Measurements from ENCODE around the gene ALDH1L1. TPM values are rescaled to one million over a fixed set of nuclear protein-coding genes. Genes with fewer than 3 reads are reported as not detected.

ALDH1L1 gene
- polyA plus RNA-seq (2013), result 0.01 TPM

DNA sequence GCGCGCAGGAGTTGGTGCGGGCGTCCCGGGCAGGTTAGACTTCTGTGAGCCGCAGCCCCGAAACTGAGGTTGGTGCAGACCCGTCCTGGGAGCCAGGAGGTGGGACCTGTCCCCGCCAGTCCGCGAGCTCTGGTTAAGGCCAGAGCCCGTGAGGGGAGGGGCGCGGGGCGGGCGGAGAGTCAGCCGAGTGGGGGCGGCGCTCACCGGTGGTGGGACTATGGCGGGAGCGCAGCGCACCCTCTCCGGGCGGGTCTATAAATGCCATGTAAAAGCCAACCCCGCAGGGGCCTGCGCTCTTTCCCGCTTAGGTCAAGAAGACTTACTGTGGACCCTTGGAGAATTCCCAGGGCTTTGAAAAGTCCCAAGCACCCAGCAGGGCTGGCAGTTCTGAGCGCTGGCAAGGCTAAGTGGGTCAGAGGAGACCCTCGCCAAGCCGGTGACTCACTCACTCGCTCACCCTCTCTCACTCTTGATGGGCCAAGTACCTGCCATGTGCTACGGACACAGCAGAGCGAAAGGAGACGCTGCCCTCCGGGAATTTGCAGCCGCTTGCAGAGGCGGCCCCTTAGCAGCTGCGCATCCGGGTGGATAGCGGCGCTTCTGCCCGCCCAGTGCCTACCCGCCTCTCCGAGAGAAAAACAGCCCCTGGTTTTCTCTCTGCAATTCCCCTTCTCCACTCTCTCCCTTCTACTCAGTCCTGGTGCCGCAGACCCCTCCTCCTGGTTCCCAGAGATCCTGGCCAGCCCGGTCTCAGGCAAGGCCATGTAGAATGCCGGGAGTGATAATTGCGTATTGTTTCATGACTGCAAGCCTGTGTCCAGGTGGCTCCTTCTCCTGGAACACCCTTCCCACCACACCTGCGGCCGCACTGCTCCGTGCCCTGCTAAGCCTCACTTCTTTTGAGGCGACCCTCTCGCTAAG lies at the start of gene ALDH1L1:
TSS of gene ALDH1L1 (minus strand) at position 110 of the 921 bp plus-strand sequence. CDS start 19,607 bp downstream, outside the sequence.
- ChIA-PET CTCF (no interaction called here), POLR2A (interaction anchor here (0.6 kb wide), 2 partner anchors 14 to 20 kb away, joined by 3 to 5 read pairs; no protein-coding TSS in a partner anchor)
- 8% methylated on average over 43 of the region's 54 CpGs for WGBS (ENCODE audit: insufficient coverage)
- H3K4me1 ChIP-seq (ENCODE audit: control extremely low read depth in 1 of 4, control insufficient read depth in 4 of 4, insufficient read depth in 4 of 4, low read length in 3 of 4), result peaks cover 0 to 18% (median 8%) of the 10 kb centered on the region in 4 experiments
- H3K27me3 ChIP-seq (replicated peaks in 2 of 5; ENCODE audit: control insufficient read depth in 4 of 5, insufficient read depth in 5 of 5, low read length in 4 of 5), result peaks cover 4 to 53% (median 20%) of the 10 kb centered on the region in 5 experiments
- no peak within 1 kb of the TSS for H3K27ac ChIP-seq (ENCODE audit: insufficient read depth in 1 of 2, low read depth in 1 of 2, low read length in 2 of 2, poor library complexity in 1 of 2, severe bottlenecking in 2 of 2)
- DNase-seq, result peak; percentile 9 to 47 (median 31)
- H3K36me3 ChIP-seq (ENCODE audit: control insufficient read depth in 4 of 4, insufficient read depth in 4 of 4, low read length in 3 of 4), result no peaks in the 10 kb centered on the region
- H3K4me3 ChIP-seq (ENCODE audit: control insufficient read depth in 1 of 7, extremely low read depth in 1 of 7, insufficient read depth in 4 of 7, low read depth in 2 of 7, low read length in 6 of 7), result peak within 1 kb of the TSS; percentile 11 to 74 (median 57)
- peaks cover 0 to 4% (median 0%) of the 10 kb centered on the region in 5 experiments for H3K9me3 ChIP-seq (ENCODE audit: control extremely low read depth in 1 of 5, control insufficient read depth in 4 of 5, insufficient read depth in 2 of 5, low read depth in 1 of 5, low read length in 4 of 5)

DNA sequence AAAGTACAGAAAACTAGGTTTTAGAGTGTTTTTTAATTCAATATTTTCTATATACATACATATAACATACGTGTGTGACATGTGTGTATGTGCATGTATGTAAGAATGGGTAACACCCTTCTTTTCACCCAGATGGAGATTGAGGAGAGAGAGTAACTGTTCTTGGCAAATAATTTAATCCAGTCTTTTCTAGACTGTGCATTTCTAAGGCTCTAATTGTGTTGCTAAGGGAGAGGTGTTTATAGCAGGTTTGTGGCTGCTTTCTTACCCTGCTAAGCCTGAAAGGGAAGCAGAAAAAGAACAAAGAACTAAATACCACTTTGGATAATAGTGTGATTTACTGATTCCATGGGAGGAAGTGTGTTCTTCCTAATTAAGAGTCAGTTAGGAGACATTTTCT lies 46.0 kb upstream of the ALDH1L1 start:
- Histone ChIP-seq H3K36me3 (ENCODE audit: control insufficient read depth in 4 of 4, insufficient read depth in 4 of 4, low read length in 3 of 4) (no peaks in the 10 kb centered on the region), H3K4me1 (ENCODE audit: control extremely low read depth in 1 of 4, control insufficient read depth in 4 of 4, insufficient read depth in 4 of 4, low read length in 3 of 4) (no peaks in the 10 kb centered on the region), H3K4me3 (ENCODE audit: control insufficient read depth in 1 of 7, extremely low read depth in 1 of 7, insufficient read depth in 4 of 7, low read depth in 2 of 7, low read length in 6 of 7) (no peak overlapping the region), H3K27me3 (replicated peaks in 2 of 5; ENCODE audit: control insufficient read depth in 4 of 5, insufficient read depth in 5 of 5, low read length in 4 of 5) (peaks cover 0 to 6% (median 3%) of the 10 kb centered on the region in 5 experiments), H3K9me3 (ENCODE audit: control extremely low read depth in 1 of 5, control insufficient read depth in 4 of 5, insufficient read depth in 2 of 5, low read depth in 1 of 5, low read length in 4 of 5) (peaks cover 0 to 6% (median 0%) of the 10 kb centered on the region in 5 experiments), H3K27ac (ENCODE audit: insufficient read depth in 1 of 2, low read depth in 1 of 2, low read length in 2 of 2, poor library complexity in 1 of 2, severe bottlenecking in 2 of 2) (no peak overlapping the region)
- ChIA-PET POLR2A (no interaction called here), CTCF (no interaction called here)
- no CpG with 5 or more reads among the region's 1 CpG for WGBS (ENCODE audit: insufficient coverage)
- DNase-seq, result no peak

DNA sequence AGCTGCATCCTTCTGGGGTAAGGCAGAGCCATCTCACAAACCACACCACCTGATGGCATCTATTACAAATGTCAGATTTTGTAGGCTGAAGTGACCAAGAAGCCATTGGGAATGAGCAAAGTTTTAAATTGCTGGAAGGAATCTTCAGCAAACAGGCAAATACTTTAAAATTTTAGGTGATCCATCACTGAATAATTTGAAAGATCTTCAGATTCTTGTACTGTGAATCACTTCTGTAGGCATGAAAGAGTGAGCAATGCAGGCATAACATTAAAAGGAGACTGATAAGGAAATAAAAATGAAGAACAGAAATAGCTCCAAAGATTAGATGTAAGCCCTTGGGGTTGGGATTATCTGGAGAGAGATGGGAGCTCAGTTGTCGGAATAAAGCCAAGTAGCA lies 36.0 kb upstream of the ALDH1L1 start:
- no CpG with 5 or more reads among the region's 1 CpG for WGBS (ENCODE audit: insufficient coverage)
- no peak for DNase-seq
- H3K27me3 ChIP-seq (replicated peaks in 2 of 5; ENCODE audit: control insufficient read depth in 4 of 5, insufficient read depth in 5 of 5, low read length in 4 of 5), result peaks cover 13 to 71% (median 35%) of the 10 kb centered on the region in 5 experiments
- H3K27ac ChIP-seq (ENCODE audit: insufficient read depth in 1 of 2, low read depth in 1 of 2, low read length in 2 of 2, poor library complexity in 1 of 2, severe bottlenecking in 2 of 2), result no peak overlapping the region
- peaks cover 0 to 7% (median 2%) of the 10 kb centered on the region in 5 experiments for H3K9me3 ChIP-seq (ENCODE audit: control extremely low read depth in 1 of 5, control insufficient read depth in 4 of 5, insufficient read depth in 2 of 5, low read depth in 1 of 5, low read length in 4 of 5)
- peaks cover 0 to 16% (median 10%) of the 10 kb centered on the region in 4 experiments for H3K4me1 ChIP-seq (ENCODE audit: control extremely low read depth in 1 of 4, control insufficient read depth in 4 of 4, insufficient read depth in 4 of 4, low read length in 3 of 4)
- H3K36me3 ChIP-seq (ENCODE audit: control insufficient read depth in 4 of 4, insufficient read depth in 4 of 4, low read length in 3 of 4), result no peaks in the 10 kb centered on the region
- no peak overlapping the region for H3K4me3 ChIP-seq (ENCODE audit: control insufficient read depth in 1 of 7, extremely low read depth in 1 of 7, insufficient read depth in 4 of 7, low read depth in 2 of 7, low read length in 6 of 7)
- CTCF ChIA-PET, result no interaction called here
- POLR2A ChIA-PET, result no interaction called here

DNA sequence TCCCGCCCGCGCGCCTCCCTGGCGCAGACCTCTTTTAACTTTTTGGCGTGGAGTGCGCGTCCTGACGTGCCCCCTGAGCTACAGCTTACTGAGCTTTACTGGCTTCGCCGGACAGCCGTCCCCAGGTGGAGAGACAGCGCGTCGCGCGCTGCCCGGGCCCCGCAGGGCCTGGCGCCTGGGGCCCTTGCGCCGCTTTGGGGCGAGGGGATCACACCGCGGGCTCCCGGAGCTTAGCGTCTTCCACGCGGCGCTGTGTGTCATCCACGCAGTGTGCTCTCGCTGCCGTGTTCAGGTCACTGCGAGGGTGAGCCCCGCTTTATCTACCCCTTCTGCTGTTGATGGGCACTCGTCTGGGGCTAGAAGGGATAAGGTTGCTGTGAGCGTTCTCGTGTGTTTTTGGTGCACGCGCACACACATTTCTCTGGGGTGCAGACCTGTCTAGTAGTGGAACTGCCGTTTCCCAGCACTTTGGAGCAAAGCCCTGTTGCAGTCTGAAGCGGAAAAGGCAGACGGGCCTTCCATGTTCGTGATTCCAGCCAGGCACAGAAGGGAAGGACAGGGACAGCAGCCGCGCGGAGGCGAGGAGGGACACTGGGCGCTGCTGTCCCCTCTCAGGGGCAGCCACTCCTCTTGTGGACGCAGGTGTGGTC lies 33.1 kb upstream of the ALDH1L1 start:
- WGBS (ENCODE audit: insufficient coverage), result 10% methylated on average over 45 of the region's 50 CpGs

DNA sequence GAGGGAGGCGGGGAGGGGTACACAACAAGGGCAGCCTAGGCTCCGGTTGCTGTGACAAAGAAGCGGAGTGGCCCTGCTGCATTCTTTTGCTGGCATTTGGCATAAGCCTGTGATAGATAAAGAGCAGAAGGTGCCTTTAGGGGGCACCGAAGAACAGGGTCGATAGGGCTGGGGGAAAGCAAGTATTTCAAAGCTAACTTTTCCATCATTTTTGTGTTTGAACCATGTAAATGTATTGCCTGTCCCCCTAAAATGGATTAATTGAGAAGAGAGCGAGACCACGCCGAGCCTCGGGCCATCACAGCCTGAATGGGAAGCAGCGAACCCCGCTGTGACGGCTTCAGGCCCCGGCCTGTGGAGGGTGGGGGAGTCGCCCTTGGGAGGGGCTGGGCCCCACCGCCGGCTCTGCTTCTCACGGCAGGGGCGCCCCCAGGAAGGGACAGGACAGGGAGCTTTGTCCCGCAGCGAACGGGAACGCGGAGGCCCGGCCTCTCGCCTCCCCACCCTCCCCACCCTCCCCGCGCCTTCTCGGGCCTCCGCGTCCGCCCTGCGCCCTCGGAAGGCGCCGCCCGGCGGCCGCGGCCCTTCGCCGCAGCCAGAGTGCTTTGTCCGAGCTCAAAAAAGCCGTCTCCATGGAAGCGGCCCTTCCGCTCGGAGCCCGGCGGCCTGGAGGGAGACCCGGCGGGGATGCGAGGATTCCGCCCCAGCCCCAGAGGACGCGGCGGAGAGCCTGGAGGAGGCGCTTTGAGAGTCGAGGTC lies 32.4 kb upstream of the ALDH1L1 start:
- Histone ChIP-seq H3K27ac (ENCODE audit: insufficient read depth in 1 of 2, low read depth in 1 of 2, low read length in 2 of 2, poor library complexity in 1 of 2, severe bottlenecking in 2 of 2) (no peak overlapping the region), H3K4me3 (ENCODE audit: control insufficient read depth in 1 of 7, extremely low read depth in 1 of 7, insufficient read depth in 4 of 7, low read depth in 2 of 7, low read length in 6 of 7) (peak overlapping the region in 6 of 7 experiments; percentile 3 to 73 (median 52)), H3K4me1 (ENCODE audit: control extremely low read depth in 1 of 4, control insufficient read depth in 4 of 4, insufficient read depth in 4 of 4, low read length in 3 of 4) (peaks cover 0 to 18% (median 10%) of the 10 kb centered on the region in 4 experiments), H3K36me3 (ENCODE audit: control insufficient read depth in 4 of 4, insufficient read depth in 4 of 4, low read length in 3 of 4) (no peaks in the 10 kb centered on the region), H3K27me3 (replicated peaks in 2 of 5; ENCODE audit: control insufficient read depth in 4 of 5, insufficient read depth in 5 of 5, low read length in 4 of 5) (peaks cover 13 to 76% (median 32%) of the 10 kb centered on the region in 5 experiments), H3K9me3 (ENCODE audit: control extremely low read depth in 1 of 5, control insufficient read depth in 4 of 5, insufficient read depth in 2 of 5, low read depth in 1 of 5, low read length in 4 of 5) (peaks cover 0 to 3% (median 0%) of the 10 kb centered on the region in 5 experiments)
- CTCF ChIA-PET, result interaction anchor here (0.7 to 2.1 kb wide), 5 partner anchors 15 to 79 kb away, joined by 3 to 8 read pairs (median 3); no protein-coding TSS in a partner anchor
- POLR2A ChIA-PET, result interaction anchor here (0.6 kb wide), 1 partner anchor 1400 kb away, joined by 3 read pairs; no protein-coding TSS in a partner anchor
- under 1% methylated on average over 41 of the region's 57 CpGs for WGBS (ENCODE audit: insufficient coverage)
- peak; percentile 32 to 57 (median 35) for DNase-seq

More for the DNA sequence above, 33.1 kb upstream of the ALDH1L1 start:
- peak in 2 of 3 donors; percentile 8 to 44 for DNase-seq
- peaks cover 0 to 3% (median 0%) of the 10 kb centered on the region in 5 experiments for H3K9me3 ChIP-seq (ENCODE audit: control extremely low read depth in 1 of 5, control insufficient read depth in 4 of 5, insufficient read depth in 2 of 5, low read depth in 1 of 5, low read length in 4 of 5)
- peak overlapping the region in 6 of 7 experiments; percentile 3 to 73 (median 52) for H3K4me3 ChIP-seq (ENCODE audit: control insufficient read depth in 1 of 7, extremely low read depth in 1 of 7, insufficient read depth in 4 of 7, low read depth in 2 of 7, low read length in 6 of 7)
- peaks cover 0 to 18% (median 10%) of the 10 kb centered on the region in 4 experiments for H3K4me1 ChIP-seq (ENCODE audit: control extremely low read depth in 1 of 4, control insufficient read depth in 4 of 4, insufficient read depth in 4 of 4, low read length in 3 of 4)
- CTCF ChIA-PET, result interaction anchor here (0.6 to 2.1 kb wide), 5 partner anchors 17 to 86 kb away, joined by 3 to 8 read pairs (median 3); no protein-coding TSS in a partner anchor
- no peak overlapping the region for H3K27ac ChIP-seq (ENCODE audit: insufficient read depth in 1 of 2, low read depth in 1 of 2, low read length in 2 of 2, poor library complexity in 1 of 2, severe bottlenecking in 2 of 2)
- peaks cover 13 to 77% (median 32%) of the 10 kb centered on the region in 5 experiments for H3K27me3 ChIP-seq (replicated peaks in 2 of 5; ENCODE audit: control insufficient read depth in 4 of 5, insufficient read depth in 5 of 5, low read length in 4 of 5)
- H3K36me3 ChIP-seq (ENCODE audit: control insufficient read depth in 4 of 4, insufficient read depth in 4 of 4, low read length in 3 of 4), result no peaks in the 10 kb centered on the region
- POLR2A ChIA-PET, result no interaction called here

DNA sequence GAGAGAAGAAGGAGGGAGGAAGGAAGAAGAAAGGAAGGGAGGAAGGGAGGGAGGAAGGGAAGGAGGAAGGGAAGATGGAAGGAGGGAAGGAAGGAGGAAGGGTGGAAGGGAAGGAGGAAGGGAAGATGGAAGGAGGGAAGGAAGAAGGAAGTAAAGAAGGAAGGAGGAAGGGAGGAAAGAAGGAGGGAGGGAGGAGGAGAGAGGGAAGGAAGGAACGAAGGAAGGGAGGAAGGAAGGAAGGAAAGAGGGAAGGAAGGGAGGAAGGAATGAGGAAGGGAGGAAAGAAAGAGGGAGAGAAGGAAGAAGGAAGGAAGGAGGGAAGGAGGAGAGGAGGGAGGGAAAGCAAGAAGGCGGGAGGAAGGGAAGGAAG lies 31.8 kb upstream of the ALDH1L1 start:
- POLR2A ChIA-PET, result no interaction called here
- no peak overlapping the region for H3K27ac ChIP-seq (ENCODE audit: insufficient read depth in 1 of 2, low read depth in 1 of 2, low read length in 2 of 2, poor library complexity in 1 of 2, severe bottlenecking in 2 of 2)
- no peak for DNase-seq
- H3K27me3 ChIP-seq (replicated peaks in 2 of 5; ENCODE audit: control insufficient read depth in 4 of 5, insufficient read depth in 5 of 5, low read length in 4 of 5), result peaks cover 13 to 73% (median 32%) of the 10 kb centered on the region in 5 experiments
- 10% methylated on average over 2 of the region's 2 CpGs for WGBS (ENCODE audit: insufficient coverage)
- CTCF ChIA-PET, result interaction anchor here (1.4 to 2.1 kb wide), 2 partner anchors 14 to 79 kb away, joined by 3 to 8 read pairs; no protein-coding TSS in a partner anchor
- H3K4me3 ChIP-seq (ENCODE audit: control insufficient read depth in 1 of 7, extremely low read depth in 1 of 7, insufficient read depth in 4 of 7, low read depth in 2 of 7, low read length in 6 of 7), result peak overlapping the region in 2 of 7 experiments; percentile 56 to 66
- peaks cover 0 to 3% (median 0%) of the 10 kb centered on the region in 5 experiments for H3K9me3 ChIP-seq (ENCODE audit: control extremely low read depth in 1 of 5, control insufficient read depth in 4 of 5, insufficient read depth in 2 of 5, low read depth in 1 of 5, low read length in 4 of 5)
- H3K36me3 ChIP-seq (ENCODE audit: control insufficient read depth in 4 of 4, insufficient read depth in 4 of 4, low read length in 3 of 4), result no peaks in the 10 kb centered on the region
- H3K4me1 ChIP-seq (ENCODE audit: control extremely low read depth in 1 of 4, control insufficient read depth in 4 of 4, insufficient read depth in 4 of 4, low read length in 3 of 4), result peaks cover 0 to 18% (median 10%) of the 10 kb centered on the region in 4 experiments
